ELR (cell line): Measurements from ENCODE around the gene CRIP1.

Source experiments
- DNase-seq: peaks from one replicate; pipeline ENCODE4 v3.0.0-alpha.2; 2015; ENCODE audit warnings: low read depth

CRIP1 gene

DNA sequence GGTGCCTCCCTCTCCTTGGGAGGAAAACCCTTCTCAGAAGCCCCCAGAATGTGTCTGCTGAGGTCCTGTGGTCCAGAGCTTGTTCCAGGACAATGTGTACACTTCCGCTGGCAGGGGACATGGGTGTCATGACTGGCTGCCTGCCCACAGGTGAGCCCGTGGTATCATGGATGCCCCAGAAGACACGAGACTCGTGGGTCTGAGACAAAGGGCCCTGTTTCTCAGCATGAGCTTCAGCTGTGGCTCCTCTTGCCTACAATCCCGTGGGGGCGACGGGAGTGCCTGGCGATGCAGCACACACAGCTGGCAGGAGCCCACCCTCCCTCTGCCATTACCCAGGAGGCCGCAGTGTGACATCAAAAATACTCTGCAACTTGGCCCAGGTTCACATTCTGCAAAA lies 46.7 kb downstream of the CRIP1 start:
- no peak for DNase-seq

GRCh38 chr14:105533811-105534498 lies 47.3 kb downstream of the CRIP1 start:
- no peak for DNase-seq

- DNase-seq: no peak
Observed at GRCh38 chr14:105534586-105534985, 47.9 kb downstream of the CRIP1 start.

DNA sequence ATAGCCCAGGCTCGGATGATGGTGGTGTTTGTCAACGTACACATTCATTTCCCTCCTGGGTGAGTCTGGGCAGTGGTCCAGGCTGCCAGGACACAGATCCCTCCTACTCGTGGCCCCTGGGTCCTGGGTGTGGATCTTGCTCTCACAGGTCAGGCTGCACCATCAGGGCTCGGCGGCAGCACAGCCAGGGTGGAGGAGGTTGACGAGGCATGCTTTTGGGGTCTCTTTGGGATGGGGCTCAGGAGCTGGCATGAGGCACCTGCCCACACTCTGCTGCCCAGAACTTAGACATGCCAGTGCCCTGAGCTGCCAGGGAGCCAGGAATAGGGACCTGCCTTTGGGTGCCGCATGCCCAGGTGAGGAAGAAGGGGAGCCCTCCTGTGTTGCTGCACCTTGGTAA lies 49.4 kb downstream of the CRIP1 start:
- no peak for DNase-seq

DNA sequence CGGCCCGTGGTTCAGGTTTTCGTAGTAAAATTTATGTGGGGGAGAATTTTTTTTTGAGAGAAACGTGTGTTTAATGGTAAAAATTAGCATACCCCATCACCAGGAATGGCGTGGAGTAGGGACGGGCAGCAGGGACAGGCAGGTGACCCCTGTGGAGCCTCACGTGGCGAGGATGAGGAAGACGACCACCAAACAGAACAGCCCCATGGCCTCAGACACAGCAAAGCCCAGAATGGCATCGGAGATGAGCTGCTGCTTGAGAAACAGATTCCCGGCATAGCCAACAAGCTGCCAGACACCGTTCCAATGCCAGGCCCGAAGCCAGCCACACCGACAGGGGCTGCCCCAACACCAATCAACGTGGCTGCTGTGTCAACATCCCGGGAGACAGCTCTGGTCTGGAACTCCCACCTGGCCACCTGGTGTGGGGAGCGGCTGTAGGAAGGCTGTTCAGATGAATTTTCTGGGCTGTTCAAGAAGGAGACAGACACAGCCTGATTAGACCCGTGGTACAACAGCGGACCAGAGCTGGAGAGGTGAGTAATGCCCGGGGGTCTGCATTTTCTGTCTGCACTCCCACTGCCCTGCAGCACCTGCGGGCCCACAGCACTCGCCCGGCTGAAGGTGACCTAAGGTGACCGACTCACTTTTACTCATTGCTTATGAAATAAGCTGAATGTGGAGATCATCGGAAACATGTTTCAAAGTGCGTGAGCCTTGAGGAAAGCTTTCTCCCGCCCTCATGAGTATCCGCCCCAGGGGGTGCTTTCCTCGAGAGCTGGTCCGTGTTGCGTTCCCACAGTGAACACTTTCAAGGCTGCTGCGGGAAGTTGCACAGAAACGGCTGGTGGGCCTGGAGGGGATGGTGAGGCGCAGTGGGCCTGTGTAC lies 50.2 kb downstream of the CRIP1 start:
- DNase-seq: no peak

DNA sequence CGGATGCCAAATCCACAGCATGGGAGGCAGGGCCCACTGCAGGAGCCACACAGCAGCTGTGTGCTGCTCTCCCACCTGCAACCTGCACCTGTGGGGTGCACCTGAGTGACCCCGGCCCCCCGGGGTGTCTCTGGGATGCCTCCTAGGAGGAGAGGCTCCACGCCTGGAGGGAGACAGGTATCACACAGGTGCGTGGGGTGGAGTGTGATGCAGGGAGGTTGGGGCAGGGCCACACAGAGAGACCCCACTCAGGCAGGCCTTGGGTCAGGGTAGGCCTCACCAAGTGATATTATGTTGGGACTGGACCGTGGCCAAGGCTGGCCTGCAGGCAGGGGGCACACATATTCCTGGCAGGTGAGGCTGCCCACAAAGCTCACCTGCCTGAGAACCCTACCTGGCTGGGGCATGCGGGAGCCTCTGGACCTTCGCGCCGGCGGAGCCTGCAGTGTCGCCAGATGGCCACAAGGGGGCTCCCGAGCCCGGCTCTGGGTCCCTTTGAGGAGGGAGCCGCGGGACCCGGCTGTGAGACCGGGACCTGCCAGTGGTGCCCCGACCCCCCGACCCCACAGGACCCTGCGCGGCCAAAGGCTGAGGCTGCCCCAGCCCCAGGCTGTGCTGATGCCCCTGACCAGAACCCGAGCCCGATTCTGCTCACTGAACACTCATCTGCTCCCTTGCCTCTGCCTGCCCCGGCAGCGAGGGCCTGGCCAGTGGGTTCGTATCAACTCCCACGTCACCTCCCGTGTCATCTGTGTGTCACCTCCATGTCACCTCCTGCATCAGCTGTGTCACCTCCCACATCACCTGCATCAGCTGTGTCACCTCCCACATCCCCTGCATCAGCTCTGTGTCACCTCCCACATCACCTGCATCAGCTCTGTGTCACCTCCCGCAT lies 51.1 kb downstream of the CRIP1 start:
- DNase-seq: peak; percentile 46
